PFSK-1 (cell line): Measurements from ENCODE around the gene ACAP2.

Experiments used
- FOXP2 ChIP-seq: optimal IDR thresholded peaks from 2 replicates; pipeline ENCODE3; 2011; ENCODE audit warnings: borderline replicate concordance, control low read depth, inconsistent platforms; ENCODE audit not compliant: insufficient read depth; ENCODE audit errors: extremely low read length, extremely low read depth
- POLR2AphosphoS5 ChIP-seq: IDR thresholded peaks from 2 replicates; pipeline ENCODE4 v1.6.1; 2012; ENCODE audit warnings: low read depth, mild to moderate bottlenecking, control low read depth, low read length, moderate library complexity
- REST ChIP-seq, 2 experiments: IDR thresholded peaks; 2 replicates each; pipeline versions ENCODE4 v1.6.1 to v1.8.0; 2011 to 2012; ENCODE audit warnings: low read depth in 2 of 2, low read length in 2 of 2, control low read depth in 1 of 2, inconsistent platforms in 1 of 2, mild to moderate bottlenecking in 1 of 2, moderate library complexity in 1 of 2; ENCODE audit not compliant: insufficient read depth in 1 of 2
- SIN3A ChIP-seq: IDR thresholded peaks from 2 replicates; pipeline ENCODE4 v1.6.1; 2012; ENCODE audit warnings: mild to moderate bottlenecking, low read length, moderate library complexity, borderline replicate concordance; ENCODE audit not compliant: insufficient read depth
- TAF1 ChIP-seq: IDR thresholded peaks from 2 replicates; pipeline ENCODE4 v1.6.1; 2012; ENCODE audit warnings: low read length, control low read depth, borderline replicate concordance; ENCODE audit not compliant: insufficient read depth

The ACAP2 gene

GRCh38 chr3:195247863-195248189 is 195.0 kb downstream of the ACAP2 start:
- TF ChIP-seq FOXP2 (no peak), POLR2AphosphoS5 (no peak), SIN3A (no peak), REST (IDR thresholded peaks at IDR 0.05; ENCODE audit: insufficient read depth in 1 of 2, low read depth in 2 of 2, low read length in 2 of 2) (no peak), TAF1 (no peak)

GRCh38 chr3:195247086-195247862 is 195.5 kb downstream of the ACAP2 start:
- TF ChIP-seq REST (IDR thresholded peaks at IDR 0.05; ENCODE audit: insufficient read depth in 1 of 2, low read depth in 2 of 2, low read length in 2 of 2) (no peak), SIN3A (no peak), FOXP2 (no peak), TAF1 (no peak), POLR2AphosphoS5 (no peak)

GRCh38 chr3:195246581-195246995 is 196.2 kb downstream of the ACAP2 start:
- no peak for TF ChIP-seq FOXP2
- no peak for TF ChIP-seq POLR2AphosphoS5
- no peak for TF ChIP-seq TAF1
- no peak for TF ChIP-seq SIN3A
- no peak for TF ChIP-seq REST (IDR thresholded peaks at IDR 0.05; ENCODE audit: insufficient read depth in 1 of 2, low read depth in 2 of 2, low read length in 2 of 2)

- TF ChIP-seq REST (IDR thresholded peaks at IDR 0.05; ENCODE audit: insufficient read depth in 1 of 2, low read depth in 2 of 2, low read length in 2 of 2): no peak
- no peak for TF ChIP-seq TAF1
Measured at GRCh38 chr3:195245531-195245951, 197.3 kb downstream of the ACAP2 start.
